DMS153 treated with DMSO at 0.1 percent for 48 hours (cell line): Measurements from ENCODE around the gene SPINDOC.
"Not testable (repeated sequence)": the region's sequence is repeated elsewhere in the genome, so short reads cannot be mapped to it uniquely, and the experiment has no call there.

Source experiments
- DNase-seq: peaks from one replicate; lab custom pipeline; 2025; ENCODE audit not compliant: unreplicated experiment; lab: John Stamatoyannopoulos, UW

Gene SPINDOC

GRCh38 chr11:63813035-63813562 is at the start of gene SPINDOC:
Gene SPINDOC (plus strand): TSS chr11:63813456. CDS start chr11:63813687, 231 bp downstream.
- peak; percentile 58 for DNase-seq

- no peak for DNase-seq
Observed at GRCh38 chr11:63763496-63764339, 49.5 kb upstream of the SPINDOC start.

- DNase-seq, result no peak
Observed at GRCh38 chr11:63764340-63764678, 48.9 kb upstream of the SPINDOC start.

- no peak for DNase-seq
Observed at GRCh38 chr11:63764679-63765647, 48.3 kb upstream of the SPINDOC start.

GRCh38 chr11:63765688-63766241 is 47.5 kb upstream of the SPINDOC start:
- no peak for DNase-seq

- no peak for DNase-seq
Observed at GRCh38 chr11:63766531-63767235, 46.6 kb upstream of the SPINDOC start.

GRCh38 chr11:63767267-63767564 is 46.0 kb upstream of the SPINDOC start:
- DNase-seq, result no peak

- DNase-seq, result peak; percentile 26
Observed at GRCh38 chr11:63767565-63768236, 45.6 kb upstream of the SPINDOC start.

GRCh38 chr11:63768237-63769041 is 44.8 kb upstream of the SPINDOC start, which contains the start of gene ZFTA:
Gene ZFTA (minus strand): TSS chr11:63768775. CDS start chr11:63768622, 153 bp downstream.
- no peak for DNase-seq

- DNase-seq, result no peak
Observed at GRCh38 chr11:63769042-63769713, 44.1 kb upstream of the SPINDOC start.

GRCh38 chr11:63769714-63770455 is 43.4 kb upstream of the SPINDOC start:
- no peak for DNase-seq

GRCh38 chr11:63770763-63771162 is 42.5 kb upstream of the SPINDOC start:
- no peak for DNase-seq

- DNase-seq, result not testable (repeated sequence)
Observed at GRCh38 chr11:63771741-63772318, 41.4 kb upstream of the SPINDOC start.

GRCh38 chr11:63775191-63775590 is 38.1 kb upstream of the SPINDOC start:
- DNase-seq, result no peak

- DNase-seq, result no peak
Observed at GRCh38 chr11:63779039-63779438, 34.2 kb upstream of the SPINDOC start.

GRCh38 chr11:63782749-63783148 is 30.5 kb upstream of the SPINDOC start:
- DNase-seq, result no peak

GRCh38 chr11:63783925-63784592 is 29.2 kb upstream of the SPINDOC start:
- no peak for DNase-seq
